Measurements from ENCODE around the gene XXYLT1.

DNA sequence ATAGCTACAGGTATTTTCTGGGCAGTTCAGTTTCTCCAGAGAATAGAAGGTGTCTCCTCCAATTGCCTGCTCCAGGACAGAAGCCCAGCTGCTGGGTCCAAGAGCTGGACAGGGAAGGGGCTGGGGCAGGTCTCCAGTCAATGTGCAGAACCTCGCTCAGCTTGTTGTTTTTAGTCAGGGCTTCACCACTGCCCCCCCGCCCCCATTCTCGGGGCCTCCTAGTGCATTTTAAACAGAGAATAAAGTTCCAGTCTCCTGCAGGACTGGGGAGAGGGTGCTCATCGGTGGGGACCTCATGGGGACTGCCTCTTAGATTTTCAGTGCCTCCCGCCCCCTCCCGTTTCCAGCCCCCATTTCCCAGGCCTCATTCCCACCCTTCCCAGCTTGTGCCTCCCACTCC, 216.6 kb downstream of the XXYLT1 start:
- no peak for TF ChIP-seq FOXM1 (IDR thresholded peaks at IDR 0.05; ENCODE audit: borderline replicate concordance)
- no peak for TF ChIP-seq TARDBP (IDR thresholded peaks at IDR 0.05)
- TF ChIP-seq, protein P1, sequence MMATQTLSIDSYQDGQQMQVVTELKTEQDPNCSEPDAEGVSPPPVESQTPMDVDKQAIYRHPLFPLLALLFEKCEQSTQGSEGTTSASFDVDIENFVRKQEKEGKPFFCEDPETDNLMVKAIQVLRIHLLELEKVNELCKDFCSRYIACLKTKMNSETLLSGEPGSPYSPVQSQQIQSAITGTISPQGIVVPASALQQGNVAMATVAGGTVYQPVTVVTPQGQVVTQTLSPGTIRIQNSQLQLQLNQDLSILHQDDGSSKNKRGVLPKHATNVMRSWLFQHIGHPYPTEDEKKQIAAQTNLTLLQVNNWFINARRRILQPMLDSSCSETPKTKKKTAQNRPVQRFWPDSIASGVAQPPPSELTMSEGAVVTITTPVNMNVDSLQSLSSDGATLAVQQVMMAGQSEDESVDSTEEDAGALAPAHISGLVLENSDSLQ (IDR thresholded peaks at IDR 0.05) = no peak
- no peak for TF ChIP-seq SUZ12 (IDR thresholded peaks at IDR 0.05)
- no peak for TF ChIP-seq FOXK2 (IDR thresholded peaks at IDR 0.05)
- TF ChIP-seq NFRKB (IDR thresholded peaks at IDR 0.05) = no peak
- no peak for TF ChIP-seq BHLHE40 (IDR thresholded peaks at IDR 0.05; ENCODE audit: borderline replicate concordance)

All from HEK293T (cell line).